ENCODE results near the gene PRAF2. TPM values are rescaled to one million over a fixed set of nuclear protein-coding genes. Genes with fewer than 3 reads are reported as not detected.

Gene PRAF2

DNA sequence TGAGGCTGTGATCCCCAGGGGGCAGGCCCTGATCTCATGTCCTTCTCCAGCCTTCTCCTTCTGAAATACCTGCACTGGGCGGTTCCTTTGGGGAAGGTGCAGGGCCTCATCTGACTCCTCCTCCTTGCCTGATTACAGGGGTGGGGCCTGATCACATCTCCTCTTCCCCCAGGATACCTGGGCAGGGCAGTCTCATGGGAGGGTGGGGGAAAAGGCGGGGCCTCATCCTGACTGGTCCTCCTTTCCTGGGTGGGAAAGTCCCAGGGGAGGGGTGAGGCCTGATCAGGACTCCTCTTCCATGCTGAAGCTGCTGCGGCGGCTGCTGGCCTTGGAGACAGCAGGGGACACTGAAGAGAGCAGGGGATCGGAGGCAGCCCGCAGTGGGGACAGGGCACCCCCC, 43.9 kb downstream of the PRAF2 start:
- H2AFZ ChIP-seq (ENCODE audit: low read depth, low read length), result no peak overlapping the region
- no peak overlapping the region for H3K27ac ChIP-seq (ENCODE audit: low read length, poor library complexity, severe bottlenecking)
- no peak overlapping the region for H4K91ac ChIP-seq (ENCODE audit: low read length)
- H3K27me3 ChIP-seq (ENCODE audit: control insufficient read depth in 1 of 2, insufficient read depth in 1 of 2, low read length in 2 of 2), result no peaks in the 10 kb centered on the region
- H3K23ac ChIP-seq (ENCODE audit: low read length in 2 of 2), result no peak overlapping the region
- H3K36me3 ChIP-seq (ENCODE audit: control insufficient read depth in 1 of 2, insufficient read depth in 2 of 2, low read depth in 1 of 2, low read length in 2 of 2), result peaks cover 45 to 60% of the 10 kb centered on the region in 2 experiments
- no peak overlapping the region for H3K4ac ChIP-seq (ENCODE audit: low read depth in 1 of 2, low read length in 2 of 2)
- 100% methylated on average over 2 of the region's 6 CpGs for WGBS
- no peak overlapping the region for H2BK120ac ChIP-seq (ENCODE audit: low read depth, low read length)
- no peak overlapping the region for H2BK5ac ChIP-seq (ENCODE audit: low read depth, low read length, poor library complexity, severe bottlenecking)
- H3K4me2 ChIP-seq (ENCODE audit: low read length, poor library complexity, severe bottlenecking), result no peak overlapping the region
- H3K4me3 ChIP-seq (ENCODE audit: insufficient read depth in 1 of 2, low read depth in 1 of 2, low read length in 2 of 2), result no peak overlapping the region
- no peak overlapping the region for H3K14ac ChIP-seq (ENCODE audit: low read length in 2 of 2)
- H4K8ac ChIP-seq (ENCODE audit: low read length), result no peak overlapping the region
- H3K9ac ChIP-seq (ENCODE audit: low read length), result no peak overlapping the region
- DNase-seq, result no peak
- no peak overlapping the region for H2BK12ac ChIP-seq (ENCODE audit: low read length in 2 of 2)
- no peak overlapping the region for H2AK5ac ChIP-seq (ENCODE audit: low read length, severe bottlenecking)
- H2BK15ac ChIP-seq (ENCODE audit: low read depth, poor library complexity, severe bottlenecking), result no peak overlapping the region
- no peak overlapping the region for H3K18ac ChIP-seq (ENCODE audit: low read depth in 1 of 2, low read length in 2 of 2)
- no peaks in the 10 kb centered on the region for H3K9me3 ChIP-seq (ENCODE audit: control insufficient read depth, low read length)
- H3K79me1 ChIP-seq (replicated peaks; ENCODE audit: low read length, poor library complexity, severe bottlenecking), result peaks cover 9% of the 10 kb centered on the region
- H3K4me1 ChIP-seq (ENCODE audit: control insufficient read depth, insufficient read depth, low read depth, low read length), result peaks cover 7% of the 10 kb centered on the region

Small RNAs within 50 kb of the gene (small RNA-seq; reads per million reads assigned to genes)
- gene RNU4-52P (ENCODE audit: low read depth), result not detected

All from mesenchymal stem cell (in vitro differentiated cells and primary cell).